IPS DF 4.7 (cell line): Measurements from ENCODE around the gene PER1.

ENCODE experiments used
- DNase-seq: peaks from one replicate; pipeline ENCODE4 v3.0.0-alpha.2; 2013; ENCODE audit warnings: low spot score; ENCODE audit errors: extremely low read depth

PER1 gene

DNA sequence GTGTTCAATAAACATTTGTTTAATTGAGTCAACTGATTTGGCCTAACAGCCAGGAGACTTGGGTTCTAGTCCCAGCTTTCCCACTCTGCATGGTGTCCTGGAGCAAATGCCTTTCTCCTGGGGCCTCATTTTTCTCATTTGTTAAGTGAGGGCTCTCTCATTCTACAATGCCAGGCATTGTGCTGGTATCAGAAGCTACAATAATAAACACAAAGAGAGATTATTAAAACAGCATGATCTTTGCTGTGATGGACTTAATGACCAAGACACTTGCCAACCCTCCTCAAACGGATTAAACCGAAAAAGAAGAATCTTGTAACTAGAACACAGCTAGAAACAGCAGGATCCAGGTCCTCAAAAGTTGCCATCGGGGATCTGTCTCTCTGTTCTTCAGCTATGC lies 15.3 kb upstream of the PER1 start:
- DNase-seq: no peak

DNA sequence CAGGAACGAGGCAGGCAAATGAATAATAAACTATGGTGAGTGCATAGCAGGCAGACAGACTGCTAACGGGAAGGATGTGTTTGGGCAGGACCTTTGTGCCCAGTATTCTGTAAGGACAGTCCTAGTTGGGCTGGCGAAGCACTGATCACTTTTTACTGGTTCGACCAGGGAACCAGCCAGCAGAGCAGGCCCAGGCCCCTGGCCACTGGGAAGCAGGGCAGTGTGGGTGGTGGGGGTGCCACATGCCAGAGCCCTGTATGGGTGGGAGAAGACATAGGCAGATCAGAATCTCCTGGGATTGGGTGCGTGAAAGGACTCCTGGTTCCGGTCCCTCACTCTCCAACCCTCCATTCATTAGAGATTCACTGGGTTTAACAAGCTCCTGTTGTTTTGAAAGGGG lies 14.5 kb upstream of the PER1 start:
- no peak for DNase-seq

DNA sequence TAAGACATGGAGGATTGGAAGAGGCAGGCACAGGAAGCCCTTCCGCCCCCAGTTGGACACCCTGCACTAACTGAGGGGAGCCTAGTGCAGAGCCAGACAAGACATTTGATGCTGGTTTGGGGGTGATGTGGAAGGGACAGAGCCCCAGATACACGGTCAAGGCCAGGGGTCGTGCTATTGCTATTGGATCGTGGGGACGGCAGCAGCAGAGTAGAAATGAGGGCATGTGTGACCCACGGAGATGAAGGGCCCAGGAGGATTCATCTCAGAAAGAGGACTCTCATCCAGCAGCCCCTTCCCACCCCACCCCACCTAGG lies 12.6 kb upstream of the PER1 start:
- DNase-seq: no peak

DNA sequence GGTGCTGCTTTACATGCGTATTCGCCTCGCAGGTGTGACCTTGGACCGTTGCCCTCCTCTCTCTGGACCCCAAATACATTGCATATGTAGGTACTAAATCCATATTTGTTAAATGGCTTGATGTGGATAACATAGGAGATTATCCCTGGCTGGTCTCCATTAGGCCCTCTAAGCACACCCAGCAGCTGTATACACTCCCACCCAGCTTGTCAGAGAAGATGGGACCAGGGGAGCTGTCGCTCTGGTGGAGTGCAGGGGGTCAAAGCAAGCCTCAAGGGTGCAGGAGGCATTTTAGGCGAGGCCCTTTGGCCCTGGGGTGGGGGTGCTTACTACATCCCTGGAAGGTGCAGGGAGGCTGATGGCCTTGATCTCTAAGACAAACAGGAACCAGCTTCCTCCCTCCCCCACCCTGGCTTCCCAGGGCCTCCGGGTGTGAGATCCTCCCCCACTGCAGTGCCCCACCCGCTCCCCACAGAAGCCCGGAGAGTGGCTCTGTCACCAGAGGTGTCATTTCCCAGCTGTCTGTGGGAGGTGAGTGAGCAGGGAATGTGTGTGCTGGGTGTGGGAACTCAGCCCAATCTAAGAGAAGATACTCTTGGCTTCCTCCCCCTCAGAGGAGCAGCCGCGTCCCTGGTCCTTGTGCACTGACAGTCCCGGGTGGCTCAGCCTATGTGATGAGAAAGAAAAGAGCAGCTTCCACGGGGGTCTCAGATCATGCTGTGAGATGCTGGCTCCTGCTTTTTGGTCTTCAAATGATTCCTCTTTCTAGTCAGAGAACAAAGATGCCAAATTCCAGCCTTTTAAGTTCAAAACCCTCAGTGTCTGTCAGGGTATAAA lies 12.0 kb upstream of the PER1 start:
- no peak for DNase-seq

DNA sequence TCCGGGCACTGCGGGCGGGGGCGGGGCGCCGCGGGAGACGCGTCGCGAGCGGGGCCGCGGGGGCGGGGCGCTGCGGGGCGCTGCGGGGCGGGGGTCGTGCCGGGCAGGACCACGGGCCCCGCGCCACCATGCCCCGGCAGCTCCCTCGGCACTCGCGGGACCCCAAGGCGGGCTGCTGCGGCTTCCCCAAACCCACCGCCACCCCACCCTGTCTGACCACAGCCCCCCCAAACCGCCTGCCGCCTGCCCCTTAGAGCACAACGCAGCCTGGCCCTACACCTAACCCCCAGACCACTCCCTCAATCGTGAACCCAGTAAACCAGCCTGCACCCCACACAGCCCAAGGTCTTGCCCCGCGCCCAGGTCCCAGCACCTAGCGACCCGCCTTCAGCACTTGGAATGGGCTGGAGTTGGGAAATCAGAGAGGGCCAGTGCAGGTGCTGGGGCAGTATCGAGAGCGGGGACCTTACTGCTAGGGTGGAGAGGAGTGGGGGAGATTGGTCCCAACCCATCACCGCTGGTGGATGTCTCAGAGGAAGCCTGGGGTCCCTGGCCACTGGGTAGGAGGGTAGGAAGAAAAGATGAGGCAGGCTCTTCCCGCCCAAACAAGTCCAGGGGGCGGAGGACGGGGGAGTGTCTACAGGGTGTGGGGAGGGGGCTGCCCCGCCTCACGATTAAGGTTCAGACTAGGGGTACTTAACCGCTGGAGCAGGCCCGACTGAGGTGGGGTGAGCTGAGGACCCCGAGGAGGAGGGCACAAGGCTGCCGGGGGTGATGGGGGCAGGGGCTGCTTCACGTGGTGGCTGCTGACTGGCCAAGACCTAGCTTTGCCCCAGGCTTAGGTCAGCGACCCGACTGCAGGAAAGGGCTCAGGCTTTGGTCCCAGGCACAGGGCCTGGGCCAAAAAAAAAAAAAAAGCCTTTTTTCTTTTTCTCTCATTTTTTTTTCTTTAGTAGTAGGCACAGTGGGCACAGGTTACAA lies 11.1 kb upstream of the PER1 start:
- DNase-seq: no peak

DNA sequence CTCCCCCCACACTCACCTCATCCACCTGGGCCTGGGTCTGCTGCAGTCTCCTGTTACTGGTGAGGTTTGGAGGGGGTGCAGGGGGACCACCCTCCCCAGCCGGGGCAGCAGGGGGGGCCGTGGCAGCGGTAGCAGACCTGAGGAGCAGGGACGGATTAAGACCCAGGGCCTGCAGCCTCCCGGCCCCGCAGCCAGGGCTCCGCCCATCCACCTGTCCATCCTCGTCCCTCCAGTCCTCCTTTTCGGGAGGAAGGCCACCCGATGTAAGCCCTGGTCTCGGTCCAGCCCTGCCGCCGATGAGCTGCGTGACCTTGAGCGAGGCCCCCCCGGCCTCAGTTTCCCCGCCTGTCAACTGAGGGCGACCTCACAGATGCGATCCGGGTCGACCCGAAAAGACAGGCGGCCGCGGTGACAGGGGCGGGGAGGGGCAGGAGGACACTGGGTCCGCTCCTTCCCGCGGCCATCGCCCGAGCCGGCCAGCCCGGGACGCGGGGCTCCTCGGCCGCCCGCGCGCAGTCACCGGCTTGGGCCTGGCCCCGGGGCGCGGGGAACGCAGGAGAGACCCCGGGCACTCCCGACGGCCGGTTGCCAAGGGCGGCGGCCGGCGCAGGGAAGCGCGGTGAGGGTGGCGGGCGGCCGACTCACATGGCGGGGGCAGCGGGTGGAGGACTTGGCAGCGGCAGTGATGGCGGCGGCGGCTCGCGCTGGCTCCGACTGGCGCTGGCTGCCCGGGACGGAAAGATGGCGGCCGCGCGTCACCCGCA lies 10.2 kb upstream of the PER1 start, which contains the start of gene VAMP2:
VAMP2 (minus strand) TSS at position 716 of the 764 bp plus-strand sequence; CDS start at position 647, 69 bp downstream.
- no peak for DNase-seq

DNA sequence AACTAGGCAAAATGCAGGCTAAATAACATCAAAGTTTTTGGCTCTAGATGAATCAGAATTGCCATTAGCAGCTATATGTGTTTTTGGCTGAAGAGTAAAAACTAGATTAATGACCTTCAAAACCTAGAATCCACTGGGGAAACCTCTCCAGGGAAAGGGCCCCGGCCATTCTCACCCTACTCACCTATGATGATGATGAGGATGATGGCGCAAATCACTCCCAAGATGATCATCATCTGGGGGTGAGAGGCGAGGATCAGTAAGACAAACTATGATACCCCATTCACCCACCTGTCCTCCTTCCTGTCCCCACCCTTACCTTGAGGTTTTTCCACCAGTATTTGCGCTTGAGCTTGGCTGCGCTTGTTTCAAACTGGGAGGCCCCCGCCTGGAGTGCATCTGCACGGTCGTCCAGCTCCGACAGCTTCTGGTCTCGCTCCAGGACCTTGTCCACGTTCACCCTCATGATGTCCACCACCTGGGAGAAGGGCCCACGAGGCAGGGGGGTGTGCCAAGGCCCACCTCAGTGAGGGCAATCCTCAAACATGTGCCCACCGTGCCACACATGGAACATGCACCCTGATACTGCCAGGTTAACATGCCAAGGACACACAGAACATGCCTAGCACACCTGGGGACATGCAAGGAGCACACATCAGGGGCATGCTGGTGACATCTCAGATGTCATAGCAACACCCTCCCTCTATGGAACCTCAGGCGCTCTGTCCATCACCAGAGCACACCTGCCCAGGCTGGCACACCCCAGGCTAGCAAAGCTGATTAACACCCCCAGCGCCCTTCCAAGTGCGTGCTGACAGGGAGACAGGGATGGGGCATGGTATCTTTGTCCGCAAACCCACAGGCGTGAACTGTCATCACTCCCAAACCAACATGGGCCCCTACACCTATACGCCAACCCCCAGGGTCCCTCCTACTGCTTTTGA lies 9.4 kb upstream of the PER1 start:
- no peak for DNase-seq

DNA sequence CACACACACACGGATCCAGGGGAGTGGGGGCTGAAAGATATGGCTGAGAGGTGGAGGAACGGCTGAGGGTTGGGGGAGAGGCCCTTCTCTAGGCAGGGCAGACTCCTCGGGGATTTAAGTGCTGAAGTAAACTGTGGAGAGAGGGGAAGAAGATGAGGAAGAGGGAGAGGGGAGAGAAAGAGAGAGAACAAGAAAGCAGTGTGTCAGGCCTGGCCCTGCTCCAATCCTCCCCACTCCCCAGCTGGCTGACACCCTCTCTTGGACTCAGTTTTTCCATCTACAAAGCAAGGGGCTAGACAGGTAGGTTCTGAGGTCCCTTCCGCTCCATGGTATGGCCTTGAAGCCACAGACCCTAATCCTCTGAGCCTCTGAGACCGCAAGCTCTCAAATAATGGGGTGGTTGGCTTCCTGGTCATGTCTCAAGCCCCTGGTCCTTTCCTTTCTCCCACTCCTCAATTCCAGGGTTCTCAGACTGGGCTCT lies 8.6 kb upstream of the PER1 start:
- DNase-seq: no peak

DNA sequence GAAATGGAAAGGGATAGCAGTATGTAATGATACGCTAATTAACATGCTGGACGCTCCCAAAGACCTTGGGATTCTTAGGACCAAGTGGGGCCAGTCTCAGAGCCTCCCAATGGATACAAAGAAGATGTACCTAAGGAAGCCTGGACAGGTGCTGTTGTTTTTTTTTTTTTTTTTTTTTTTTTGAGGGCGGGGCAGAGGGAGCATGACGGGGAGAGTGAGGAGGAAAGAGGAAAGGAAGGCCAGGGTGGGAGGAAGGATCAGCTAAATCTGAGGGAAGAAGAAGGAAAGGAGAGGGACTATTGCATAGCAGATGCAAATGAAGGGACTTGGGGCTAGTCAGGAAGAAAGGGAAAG lies 8.0 kb upstream of the PER1 start:
- DNase-seq: no peak

DNA sequence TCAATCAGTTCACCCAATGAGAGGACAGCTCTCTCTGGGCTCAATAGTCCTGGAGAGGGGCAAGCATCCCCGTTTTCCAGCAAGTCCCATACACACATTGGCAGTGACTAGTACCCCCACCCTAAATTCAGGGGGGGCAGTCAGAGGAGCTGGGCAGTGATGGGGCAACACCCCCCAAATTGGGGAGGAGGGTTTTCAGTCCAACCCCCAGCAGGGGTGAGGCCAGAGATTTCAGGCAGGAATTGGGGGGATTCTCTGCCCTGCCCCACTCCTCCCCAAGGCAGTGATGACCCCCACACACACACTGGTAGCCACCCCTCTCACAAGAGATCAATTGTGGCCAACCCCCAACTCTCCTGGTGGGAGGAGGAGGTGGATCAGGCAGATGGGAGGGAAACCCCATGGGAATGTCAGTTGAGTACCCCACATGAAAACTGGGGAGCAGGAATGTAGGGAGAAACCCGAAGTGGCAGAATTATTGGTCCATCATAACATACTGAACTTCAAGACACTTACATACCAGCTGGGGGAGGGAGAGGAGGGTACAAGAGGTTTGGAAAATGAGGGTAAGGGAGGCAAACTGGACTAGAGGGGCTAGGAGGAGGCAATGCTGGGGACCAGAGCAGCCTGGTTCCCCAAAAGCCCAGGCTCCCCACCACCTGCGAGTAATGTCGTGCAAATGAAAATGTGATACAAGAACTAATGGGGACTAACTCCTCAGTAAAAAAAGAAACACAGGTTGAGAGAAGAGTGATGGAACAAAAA lies 7.4 kb upstream of the PER1 start:
- DNase-seq: no peak

DNA sequence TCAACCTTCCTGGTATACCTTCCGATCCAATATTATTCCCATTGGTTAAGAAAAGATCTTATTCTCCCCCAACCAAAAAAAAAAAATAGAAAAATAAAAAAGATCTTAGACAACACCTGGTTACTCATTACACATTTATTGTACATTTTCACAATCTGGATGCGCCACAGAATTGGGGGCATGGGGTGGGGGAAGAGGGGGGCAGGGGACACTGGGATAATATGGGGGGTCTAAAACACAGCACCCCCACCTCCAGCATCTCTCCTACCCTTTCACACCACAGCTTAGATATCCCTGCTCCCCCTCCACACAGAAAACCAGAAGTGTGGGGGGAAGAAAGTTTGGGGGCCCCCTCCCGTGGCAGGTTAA lies 6.8 kb upstream of the PER1 start:
- no peak for DNase-seq

DNA sequence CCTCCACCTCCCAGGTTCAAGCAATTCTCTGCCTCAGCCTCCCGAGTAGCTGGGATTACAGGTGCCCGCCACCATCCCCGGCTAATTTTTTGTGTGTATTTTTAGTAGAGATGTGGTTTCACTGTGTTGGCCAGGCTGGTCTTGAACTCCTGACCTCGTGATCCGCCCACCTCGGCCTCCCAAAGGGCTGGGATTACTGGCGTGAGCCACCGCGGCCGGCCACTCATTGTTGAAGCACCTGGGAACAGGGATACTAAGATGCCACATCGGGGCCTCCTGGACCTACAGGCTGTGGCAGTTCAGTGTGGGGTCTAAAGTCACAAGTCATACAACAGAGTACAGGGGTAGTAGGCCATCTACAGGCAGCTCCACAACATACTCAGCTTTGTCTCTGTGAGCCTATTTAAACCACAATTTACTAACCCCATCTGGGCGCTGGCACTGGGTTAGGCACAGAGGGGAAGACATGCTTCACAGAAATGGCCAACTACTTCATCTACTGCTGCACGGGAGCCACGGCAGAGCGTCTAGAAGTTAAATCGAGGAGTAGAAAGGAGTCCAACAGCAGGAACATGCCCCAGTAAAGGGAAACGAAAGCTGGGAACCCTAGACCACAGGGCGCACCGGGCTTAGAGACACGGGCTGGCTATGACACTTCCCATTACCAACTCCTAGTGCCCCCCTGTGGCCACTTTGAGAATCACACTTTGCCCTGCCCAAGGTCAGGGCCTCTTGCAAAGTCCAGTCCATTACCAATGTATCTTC lies 6.2 kb upstream of the PER1 start:
- no peak for DNase-seq

DNA sequence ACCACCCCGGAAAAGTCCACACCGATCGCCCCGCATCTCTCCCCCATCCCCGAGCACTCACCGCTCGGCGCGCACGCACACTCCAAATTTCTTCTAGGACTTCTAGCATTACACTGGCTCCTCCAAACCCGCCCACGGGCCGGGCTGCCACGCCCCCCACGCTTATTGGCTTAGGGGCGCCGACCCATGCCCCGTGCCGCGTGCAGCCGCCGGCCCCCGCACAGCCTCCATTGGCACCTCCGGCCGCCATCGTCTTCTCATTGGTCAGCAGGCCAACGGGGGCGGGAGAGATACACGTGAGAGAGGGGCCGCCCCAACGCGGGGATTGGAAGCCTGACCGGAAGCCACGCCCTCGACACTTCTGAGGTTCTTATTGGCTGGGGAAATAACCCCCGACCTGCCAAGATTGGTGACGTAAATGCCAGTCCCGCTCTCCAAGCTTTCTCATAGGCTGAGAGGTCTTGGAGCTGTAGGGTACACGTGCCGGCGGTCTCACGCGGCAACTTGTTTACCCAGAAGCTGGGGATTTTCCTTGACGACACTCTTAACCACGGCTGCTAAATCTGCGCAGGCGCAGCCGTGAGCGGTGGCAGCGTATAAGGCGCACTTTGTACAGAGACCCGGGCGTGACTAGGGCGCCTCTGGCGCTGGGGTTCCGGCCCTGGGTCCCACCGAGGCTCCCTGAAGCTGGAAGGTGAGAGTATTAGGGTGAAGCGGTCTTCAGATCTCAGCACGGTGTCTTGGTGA lies 4.2 kb upstream of the PER1 start:
- DNase-seq: no peak

DNA sequence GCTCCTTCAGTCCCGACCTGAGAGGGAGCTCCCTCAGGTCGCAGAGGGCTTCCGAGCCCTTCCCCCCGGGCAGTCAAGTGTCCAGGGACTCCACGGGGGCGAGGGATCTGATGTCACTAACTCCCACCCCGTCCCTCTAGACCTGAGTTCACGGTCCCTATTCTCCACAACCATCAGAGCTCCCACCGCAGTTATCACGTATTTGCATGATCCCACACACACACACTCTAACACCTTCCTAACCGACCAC lies 3.7 kb upstream of the PER1 start:
- no peak for DNase-seq

DNA sequence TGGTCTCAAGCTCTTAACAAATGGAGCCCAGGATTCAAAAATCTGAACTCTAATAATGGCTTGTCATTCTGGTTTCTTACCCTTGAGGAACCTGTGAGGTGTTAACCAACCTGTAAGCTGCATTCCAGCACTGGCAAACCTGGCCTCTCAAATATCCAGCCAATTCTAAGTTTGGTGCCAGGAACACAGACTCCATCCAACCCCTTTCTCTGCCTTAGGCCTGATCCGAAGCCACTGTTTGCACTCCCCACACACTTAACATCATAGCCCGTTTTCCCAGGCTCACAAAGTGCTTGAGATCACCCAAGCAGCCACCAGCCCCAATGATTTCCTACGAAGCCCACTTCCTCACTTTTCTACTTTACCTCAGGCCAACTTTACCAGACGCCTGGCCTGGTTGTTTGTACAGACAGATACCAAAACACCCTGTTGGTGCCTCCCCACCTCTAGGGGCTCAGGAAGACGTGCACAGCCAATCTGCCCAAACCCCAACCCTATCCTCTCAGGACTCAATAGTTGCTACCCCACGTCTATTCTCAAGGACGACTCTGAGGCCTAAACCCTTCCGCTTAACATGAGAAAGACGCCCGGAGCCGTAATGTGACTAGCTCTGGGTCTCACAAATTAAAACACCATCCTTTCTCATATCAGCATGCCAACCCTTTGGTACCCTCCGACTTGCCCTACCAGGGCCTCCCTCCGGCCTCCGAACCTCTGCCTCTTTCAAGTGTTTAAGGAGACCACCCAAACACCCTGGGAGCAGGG lies 3.2 kb upstream of the PER1 start:
- DNase-seq: no peak

DNA sequence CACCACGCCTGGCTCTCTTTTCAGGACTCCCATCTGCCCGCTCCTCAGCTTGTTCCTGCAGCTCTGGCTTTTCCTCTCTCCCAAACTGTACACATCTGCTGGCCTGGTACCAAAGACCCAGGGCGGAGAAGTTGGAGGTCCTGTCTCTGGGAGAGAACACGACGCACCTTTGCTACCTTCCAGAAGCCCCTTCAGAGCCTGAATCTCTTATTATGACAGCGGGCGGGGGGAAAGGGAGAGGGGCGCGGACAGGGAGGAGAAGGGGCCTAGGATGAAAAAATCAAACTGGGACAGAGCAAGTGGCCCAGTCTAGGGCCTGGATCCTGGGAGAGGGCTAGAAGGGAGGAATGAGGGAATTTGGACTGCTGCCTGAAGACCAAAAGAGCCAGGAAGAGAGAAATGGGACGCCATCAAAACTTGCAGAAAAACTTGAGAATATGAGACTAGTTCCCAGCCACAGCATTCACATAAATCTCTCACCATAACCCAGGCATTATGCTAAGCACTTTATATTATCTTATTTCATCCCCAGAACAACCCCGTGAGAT lies 2.5 kb upstream of the PER1 start:
- DNase-seq: no peak

DNA sequence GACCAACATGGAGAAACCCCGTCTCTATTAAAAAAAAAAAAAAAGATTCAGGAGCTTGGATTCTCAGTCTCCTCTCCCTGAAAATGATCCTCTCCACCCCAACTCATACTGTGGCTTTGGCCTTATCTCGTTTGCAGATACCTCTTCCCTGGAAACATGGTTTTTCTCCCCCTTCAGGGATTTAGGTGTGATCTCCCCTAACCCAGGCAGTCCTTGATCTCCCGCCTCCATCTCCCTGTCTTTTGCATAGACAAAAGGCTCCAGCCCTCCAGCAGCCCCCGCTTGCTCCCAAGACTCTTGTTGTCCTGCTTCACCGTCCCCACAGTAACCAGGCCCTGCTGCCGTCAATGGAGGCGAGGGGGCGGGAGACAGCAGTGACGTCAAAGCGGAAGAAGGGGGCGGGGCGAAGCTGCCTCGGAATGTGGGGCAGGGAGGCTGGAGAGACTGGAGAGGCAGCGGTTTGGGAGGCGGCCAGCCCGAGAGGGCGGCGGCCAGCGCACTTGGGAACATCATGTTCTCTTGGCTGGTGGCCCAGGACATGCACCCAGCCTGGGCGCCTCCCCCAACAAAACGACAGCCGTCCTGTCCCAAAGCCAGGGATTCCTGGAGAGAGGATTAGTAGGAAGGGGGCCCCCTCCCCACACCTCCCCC lies 1.9 kb upstream of the PER1 start:
- DNase-seq: no peak
